Bronchial epithelial cell (primary cell): ENCODE data around the gene TERT. TPM values are rescaled to one million over a fixed set of nuclear protein-coding genes. Genes with fewer than 3 reads are reported as not detected.

ENCODE experiments used
- DNase-seq: peaks from one replicate; pipeline ENCODE4 v3.0.0-alpha.2; 2010; ENCODE audit warnings: low read depth
- FAIRE-seq: peaks from 2 replicates; lab custom pipeline; 2011; peaks lifted over from hg19 to GRCh38; lab: Jason Lieb, UNC
- H3K27me3 ChIP-seq: 2 replicates; pipeline ENCODE4 v1.5.1; 2011; ENCODE audit warnings: low read length; ENCODE audit not compliant: control insufficient read depth, insufficient read depth
- H3K36me3 ChIP-seq: 2 replicates; pipeline ENCODE4 v1.5.1; 2011; ENCODE audit warnings: low read length; ENCODE audit not compliant: control insufficient read depth, insufficient read depth
- H3K4me3 ChIP-seq: 2 replicates; pipeline ENCODE4 v1.5.1; 2011; ENCODE audit warnings: mild to moderate bottlenecking, low read depth, low read length, control low read depth
- CTCF ChIP-seq: IDR thresholded peaks from 2 replicates; pipeline ENCODE4 v1.5.1; 2011; ENCODE audit warnings: mild to moderate bottlenecking, moderate library complexity, low read length, control low read depth, inconsistent platforms; ENCODE audit not compliant: insufficient read depth, severe bottlenecking
- total RNA-seq: library from RNA; depleted of rRNA; stranded (reverse); fragments of >200 nt; gene quantifications from 2 replicates; pipeline ENCODE4 v1.2.1, GENCODE V29; 2014

TERT gene
- total RNA-seq, 1 donor from 2014 or later = not detected

- H3K4me3 ChIP-seq = no peak overlapping the region
- no peaks in the 10 kb centered on the region for H3K36me3 ChIP-seq
- DNase-seq (no peak), FAIRE-seq (no peak)
- TF ChIP-seq CTCF = no peak
- no peaks in the 10 kb centered on the region for H3K27me3 ChIP-seq
Observed at GRCh38 chr5:1215320-1216096, 79.4 kb downstream of the TERT start.

GRCh38 chr5:1214936-1215220 is 80.0 kb downstream of the TERT start:
- no peak for TF ChIP-seq CTCF

GRCh38 chr5:1214163-1214935 is 80.5 kb downstream of the TERT start:
- Histone ChIP-seq H3K4me3 (no peak overlapping the region), H3K27me3 (peaks cover 1% of the 10 kb centered on the region), H3K36me3 (no peaks in the 10 kb centered on the region)
- TF ChIP-seq CTCF = no peak
- FAIRE-seq = no peak
- DNase-seq = no peak

More at GRCh38 chr5:1214936-1215220, 80.0 kb downstream of the TERT start:
- FAIRE-seq (no peak), DNase-seq (no peak)
- H3K36me3 ChIP-seq = no peaks in the 10 kb centered on the region
- H3K27me3 ChIP-seq = peaks cover 1% of the 10 kb centered on the region
- H3K4me3 ChIP-seq = no peak overlapping the region

GRCh38 chr5:1213508-1214162 is 81.2 kb downstream of the TERT start:
- FAIRE-seq = no peak
- Histone ChIP-seq H3K36me3 (no peaks in the 10 kb centered on the region), H3K27me3 (peaks cover 1% of the 10 kb centered on the region), H3K4me3 (no peak overlapping the region)
- no peak for DNase-seq
- no peak for TF ChIP-seq CTCF

- no peaks in the 10 kb centered on the region for H3K36me3 ChIP-seq
- FAIRE-seq (no peak), DNase-seq (no peak)
- no peak overlapping the region for H3K4me3 ChIP-seq
- peaks cover 1% of the 10 kb centered on the region for H3K27me3 ChIP-seq
- no peak for TF ChIP-seq CTCF
Observed at GRCh38 chr5:1212881-1213280, 82.0 kb downstream of the TERT start.
